ENCODE results near the gene PYGB. TPM values are rescaled to one million over a fixed set of nuclear protein-coding genes. Genes with fewer than 3 reads are reported as not detected.

The PYGB gene
- total RNA-seq, 3 donors from 2014 or later, result 247 to 252 (median 247) TPM

- TF ChIP-seq CTCF (IDR thresholded peaks at IDR 0.05), result no peak
- DNase-seq (no peak), ATAC-seq (no peak)
- H3K4me3 ChIP-seq, result no peak overlapping the region
- no peaks in the 10 kb centered on the region for H3K36me3 ChIP-seq (ENCODE audit: low read depth)
- intact Hi-C loops (cut with DNase I, micrococcal nuclease), result no loop called here
- no peaks in the 10 kb centered on the region for H3K9me3 ChIP-seq
- H3K4me1 ChIP-seq (ENCODE audit: low read depth), result peaks cover 8% of the 10 kb centered on the region
These were observed 4.4 kb upstream of the PYGB start for GRCh38 chr20:25243416-25243979.

DNA sequence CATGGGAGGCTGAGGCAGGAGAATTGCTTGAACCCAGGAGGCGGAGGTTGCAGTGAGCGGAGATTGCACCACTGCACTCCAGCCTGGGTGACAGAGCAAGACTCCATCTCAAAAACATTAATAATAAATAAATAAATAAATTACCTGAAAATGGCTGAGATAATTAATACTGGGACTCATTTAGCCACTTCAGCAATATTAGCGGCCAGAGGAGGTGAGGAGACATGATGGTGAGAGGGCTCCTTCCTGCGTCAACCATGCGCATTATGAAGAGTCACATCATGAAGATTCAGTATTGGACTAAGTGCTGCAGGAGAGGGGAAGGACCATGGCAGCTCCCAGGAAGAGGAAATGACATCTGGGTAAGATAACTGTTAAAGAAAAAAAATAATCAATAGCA is 2.9 kb upstream of the PYGB start:
- Histone ChIP-seq H3K36me3 (ENCODE audit: low read depth) (no peaks in the 10 kb centered on the region), H3K9me3 (no peaks in the 10 kb centered on the region), H3K4me3 (no peak overlapping the region), H3K4me1 (ENCODE audit: low read depth) (peaks cover 8% of the 10 kb centered on the region)
- DNase-seq (no peak), ATAC-seq (no peak)
- intact Hi-C loops (cut with DNase I, micrococcal nuclease), result no loop called here
- TF ChIP-seq CTCF (IDR thresholded peaks at IDR 0.05), result no peak

GRCh38 chr20:25245461-25245860 is 2.4 kb upstream of the PYGB start:
- no peak for DNase-seq
- intact Hi-C loops (cut with DNase I, micrococcal nuclease), result no loop called here
- Histone ChIP-seq H3K4me3 (no peak overlapping the region), H3K9me3 (no peaks in the 10 kb centered on the region), H3K36me3 (ENCODE audit: low read depth) (no peaks in the 10 kb centered on the region), H3K4me1 (ENCODE audit: low read depth) (peaks cover 10% of the 10 kb centered on the region)
- no peak for ATAC-seq
- TF ChIP-seq CTCF (IDR thresholded peaks at IDR 0.05), result no peak

GRCh38 chr20:25246182-25246999 is 1.5 kb upstream of the PYGB start:
- H3K4me1 ChIP-seq (ENCODE audit: low read depth), result peaks cover 19% of the 10 kb centered on the region
- intact Hi-C loops (cut with DNase I, micrococcal nuclease), result no loop called here
- no peak for TF ChIP-seq CTCF (IDR thresholded peaks at IDR 0.05)
- DNase-seq, result peak in 1 of 3 donors; percentile 58
- no peaks in the 10 kb centered on the region for H3K36me3 ChIP-seq (ENCODE audit: low read depth)
- ATAC-seq, result peak; percentile 39
- H3K9me3 ChIP-seq, result no peaks in the 10 kb centered on the region
- H3K4me3 ChIP-seq, result no peak overlapping the region

DNA sequence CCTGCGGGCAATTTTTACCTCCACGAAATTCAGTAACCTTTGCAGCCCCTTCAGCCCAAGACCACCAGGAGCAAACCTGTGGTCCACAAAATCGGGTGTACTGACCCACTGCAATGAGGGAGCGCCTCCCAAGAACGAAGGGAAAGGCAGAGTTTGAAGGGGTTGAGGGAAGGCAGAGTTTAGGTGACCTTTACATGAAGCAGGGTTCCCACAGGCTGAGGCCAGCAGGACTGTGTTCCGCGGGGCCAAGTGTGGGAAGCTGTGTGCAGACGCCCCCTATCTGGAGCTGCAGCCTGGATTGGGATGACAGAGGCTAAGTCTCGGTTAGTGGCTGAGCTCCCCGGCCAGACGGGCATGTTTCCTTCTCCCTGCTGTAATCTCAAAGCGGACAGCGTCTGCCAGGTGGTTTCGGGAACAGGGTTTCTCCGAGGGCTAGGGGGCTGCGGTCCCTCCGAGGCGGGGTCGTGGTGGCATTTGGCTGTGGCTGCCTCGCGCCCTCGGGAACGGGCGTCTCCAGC is 826 bp upstream of the PYGB start:
- no peaks in the 10 kb centered on the region for H3K9me3 ChIP-seq
- intact Hi-C loops (cut with DNase I, micrococcal nuclease), result no loop called here
- DNase-seq (peak in 2 of 3 donors; percentile 83 to 87), ATAC-seq (peak; percentile 64)
- H3K36me3 ChIP-seq (ENCODE audit: low read depth), result no peaks in the 10 kb centered on the region
- H3K4me3 ChIP-seq, result peak overlapping the region; percentile 89
- peaks cover 26% of the 10 kb centered on the region for H3K4me1 ChIP-seq (ENCODE audit: low read depth)
- TF ChIP-seq CTCF (IDR thresholded peaks at IDR 0.05), result peak; percentile 26
